ENCODE data around the gene SNX32. TPM values are rescaled to one million over a fixed set of nuclear protein-coding genes. Genes with fewer than 3 reads are reported as not detected.

Gene SNX32
- total and polyA plus RNA-seq, 5 donors = 0.20 to 0.88 (median 0.34) TPM; not detected in 1

- Histone ChIP-seq H3K4me1 (ENCODE audit: control insufficient read depth, insufficient read depth, low read length) (peaks cover 7% of the 10 kb centered on the region), H3K27me3 (ENCODE audit: control insufficient read depth, insufficient read depth) (no peaks in the 10 kb centered on the region), H3K9me3 (ENCODE audit: control insufficient read depth, low read length) (no peaks in the 10 kb centered on the region), H3K27ac (ENCODE audit: low read length) (peak overlapping the region; percentile 52), H3K4me3 (ENCODE audit: low read length) (no peak overlapping the region)
- ATAC-seq = no peak
- intact Hi-C loops (cut with DNase I) = no loop called here
- peak in 1 of 3 donors; percentile 60 for DNase-seq
- 64% methylated on average over 10 of the region's 10 CpGs for WGBS
Observed at GRCh38 chr11:65892661-65893317, 59.0 kb downstream of the SNX32 start.

- Histone ChIP-seq H3K4me3 (ENCODE audit: low read length) (no peak overlapping the region), H3K27me3 (ENCODE audit: control insufficient read depth, insufficient read depth) (no peaks in the 10 kb centered on the region), H3K9me3 (ENCODE audit: control insufficient read depth, low read length) (no peaks in the 10 kb centered on the region), H3K27ac (ENCODE audit: low read length) (peak overlapping the region; percentile 78), H3K4me1 (ENCODE audit: control insufficient read depth, insufficient read depth, low read length) (peaks cover 7% of the 10 kb centered on the region)
- DNase-seq (peak; percentile 54 to 83 (median 81)), ATAC-seq (peak in 1 of 2 donors; percentile 2)
- 61% methylated on average over 16 of the region's 16 CpGs for WGBS
- intact Hi-C loops (cut with DNase I) = no loop called here
Observed at GRCh38 chr11:65894034-65894591, 60.4 kb downstream of the SNX32 start.

GRCh38 chr11:65895482-65895981 is 61.8 kb downstream of the SNX32 start:
- no peaks in the 10 kb centered on the region for H3K27me3 ChIP-seq (ENCODE audit: control insufficient read depth, insufficient read depth)
- WGBS = 94% methylated on average over 5 of the region's 5 CpGs
- H3K9me3 ChIP-seq (ENCODE audit: control insufficient read depth, low read length) = no peaks in the 10 kb centered on the region
- H3K4me3 ChIP-seq (ENCODE audit: low read length) = no peak overlapping the region
- ATAC-seq = no peak
- peaks cover 3% of the 10 kb centered on the region for H3K4me1 ChIP-seq (ENCODE audit: control insufficient read depth, insufficient read depth, low read length)
- intact Hi-C loops (cut with DNase I) = no loop called here
- H3K27ac ChIP-seq (ENCODE audit: low read length) = no peak overlapping the region
- peak in 1 of 3 donors; percentile 6 for DNase-seq

GRCh38 chr11:65896034-65896999 is 62.6 kb downstream of the SNX32 start:
- ATAC-seq = no peak

GRCh38 chr11:65897020-65897471 is 63.3 kb downstream of the SNX32 start:
- no peak overlapping the region for H3K4me3 ChIP-seq (ENCODE audit: low read length)
- no peaks in the 10 kb centered on the region for H3K9me3 ChIP-seq (ENCODE audit: control insufficient read depth, low read length)
- 96% methylated on average over 4 of the region's 4 CpGs for WGBS
- H3K4me1 ChIP-seq (ENCODE audit: control insufficient read depth, insufficient read depth, low read length) = peaks cover 3% of the 10 kb centered on the region
- intact Hi-C loops (cut with DNase I) = no loop called here
- ATAC-seq = no peak
- H3K27me3 ChIP-seq (ENCODE audit: control insufficient read depth, insufficient read depth) = no peaks in the 10 kb centered on the region
- no peak overlapping the region for H3K27ac ChIP-seq (ENCODE audit: low read length)
- no peak for DNase-seq

More at GRCh38 chr11:65896034-65896999, 62.6 kb downstream of the SNX32 start:
- Histone ChIP-seq H3K4me3 (ENCODE audit: low read length) (no peak overlapping the region), H3K27ac (ENCODE audit: low read length) (no peak overlapping the region), H3K4me1 (ENCODE audit: control insufficient read depth, insufficient read depth, low read length) (peaks cover 3% of the 10 kb centered on the region), H3K27me3 (ENCODE audit: control insufficient read depth, insufficient read depth) (no peaks in the 10 kb centered on the region), H3K9me3 (ENCODE audit: control insufficient read depth, low read length) (no peaks in the 10 kb centered on the region)
- peak in 2 of 3 donors; percentile 52 to 57 for DNase-seq
- 93% methylated on average over 14 of the region's 14 CpGs for WGBS
- intact Hi-C loops (cut with DNase I) = no loop called here

- WGBS = 28% methylated on average over 28 of the region's 28 CpGs
- Histone ChIP-seq H3K4me1 (ENCODE audit: control insufficient read depth, insufficient read depth, low read length) (no peaks in the 10 kb centered on the region), H3K27me3 (ENCODE audit: control insufficient read depth, insufficient read depth) (no peaks in the 10 kb centered on the region), H3K27ac (ENCODE audit: low read length) (no peak overlapping the region), H3K4me3 (ENCODE audit: low read length) (peak overlapping the region; percentile 49), H3K9me3 (ENCODE audit: control insufficient read depth, low read length) (no peaks in the 10 kb centered on the region)
- DNase-seq (no peak), ATAC-seq (no peak)
- intact Hi-C loops (cut with DNase I) = no loop called here
Observed at GRCh38 chr11:65898656-65899355, 65.0 kb downstream of the SNX32 start.

GRCh38 chr11:65899356-65900124 is 65.8 kb downstream of the SNX32 start:
- WGBS = 2% methylated on average over 78 of the region's 78 CpGs
- H3K4me1 ChIP-seq (ENCODE audit: control insufficient read depth, insufficient read depth, low read length) = no peaks in the 10 kb centered on the region
- no peaks in the 10 kb centered on the region for H3K27me3 ChIP-seq (ENCODE audit: control insufficient read depth, insufficient read depth)
- ATAC-seq (peak; percentile 38 to 83), DNase-seq (peak; percentile 82 to 84 (median 83))
- H3K27ac ChIP-seq (ENCODE audit: low read length) = no peak overlapping the region
- intact Hi-C loops (cut with DNase I) = no loop called here
- no peaks in the 10 kb centered on the region for H3K9me3 ChIP-seq (ENCODE audit: control insufficient read depth, low read length)
- H3K4me3 ChIP-seq (ENCODE audit: low read length) = peak overlapping the region; percentile 49

- no peaks in the 10 kb centered on the region for H3K4me1 ChIP-seq (ENCODE audit: control insufficient read depth, insufficient read depth, low read length)
- H3K27ac ChIP-seq (ENCODE audit: low read length) = no peak within 1 kb of the TSS
- H3K9me3 ChIP-seq (ENCODE audit: control insufficient read depth, low read length) = no peaks in the 10 kb centered on the region
- no peaks in the 10 kb centered on the region for H3K27me3 ChIP-seq (ENCODE audit: control insufficient read depth, insufficient read depth)
- peak; percentile 91 to 93 for ATAC-seq
- 2% methylated on average over 80 of the region's 80 CpGs for WGBS
- DNase-seq = peak; percentile 93 to 94 (median 94)
- intact Hi-C loops (cut with DNase I) = no loop called here
- H3K4me3 ChIP-seq (ENCODE audit: low read length) = peak within 1 kb of the TSS; percentile 49
Observed at GRCh38 chr11:65900125-65900898, 66.5 kb downstream of the SNX32 start, which contains the start of gene FOSL1. TSS of gene FOSL1 (minus strand) at chr11:65900388. CDS start at chr11:65900339, 49 bp downstream.

GRCh38 chr11:65900899-65901180 is 67.1 kb downstream of the SNX32 start:
- H3K27me3 ChIP-seq (ENCODE audit: control insufficient read depth, insufficient read depth) = no peaks in the 10 kb centered on the region
- DNase-seq = no peak
- ATAC-seq = no peak
- intact Hi-C loops (cut with DNase I) = no loop called here
- 70% methylated on average over 11 of the region's 11 CpGs for WGBS
- no peak overlapping the region for H3K27ac ChIP-seq (ENCODE audit: low read length)
- H3K9me3 ChIP-seq (ENCODE audit: control insufficient read depth, low read length) = no peaks in the 10 kb centered on the region
- H3K4me3 ChIP-seq (ENCODE audit: low read length) = peak overlapping the region; percentile 49
- no peaks in the 10 kb centered on the region for H3K4me1 ChIP-seq (ENCODE audit: control insufficient read depth, insufficient read depth, low read length)

Data from right cardiac atrium (tissue), 5 donors.